OCI-LY1 (cell line): ENCODE measurements around the gene SLBP.

ENCODE experiments used
- CTCF ChIP-seq: fragments of 200-600 bp; sonication (generic), shearing (Covaris generic); IDR thresholded peaks from 2 replicates; pipeline ENCODE4 v1.5.1; 2017; ENCODE audit warnings: mild to moderate bottlenecking, antibody characterized with exemption, low read length, moderate library complexity, mixed read lengths
- EZH2 ChIP-seq: fragments of 200-600 bp; sonication (generic), shearing (Covaris generic); IDR thresholded peaks from 2 replicates; pipeline ENCODE4 v1.8.0; 2017; ENCODE audit warnings: borderline replicate concordance, mixed run types, mild to moderate bottlenecking, antibody characterized with exemption, low read length, moderate library complexity, mixed read lengths

DNA sequence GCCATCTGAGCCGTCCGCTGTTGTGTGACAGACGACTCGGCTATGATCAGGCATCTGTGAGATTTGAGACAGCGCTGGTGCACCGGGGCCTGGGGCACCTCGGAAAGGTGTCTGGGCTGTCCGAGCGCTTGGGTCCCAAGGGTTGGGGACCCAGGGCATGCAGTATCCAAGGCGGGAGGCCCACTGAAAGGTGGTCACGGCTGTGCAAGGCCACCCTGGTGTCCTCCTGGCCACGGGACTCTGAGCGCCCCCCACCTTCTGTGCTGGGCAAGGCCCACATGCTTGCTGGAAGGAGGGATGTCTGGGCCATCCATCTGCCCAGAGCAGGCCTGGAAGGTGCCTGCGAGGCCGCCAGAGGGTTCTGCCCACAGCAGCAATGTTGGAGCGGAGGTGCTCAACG is 29.1 kb upstream of the SLBP start:
- TF ChIP-seq CTCF (no peak), EZH2 (no peak)
